ENCODE measurements around the gene LPCAT1.
"Not testable (repeated sequence)": the region's sequence is repeated elsewhere in the genome, so short reads cannot be mapped to it uniquely, and the experiment has no call there.

Gene LPCAT1

GRCh38 chr5:1522601-1523479 lies 920 bp downstream of the LPCAT1 start:
- DNase-seq (ENCODE audit: low read depth in 2 of 2): no peak

GRCh38 chr5:1521671-1522600 lies 1.8 kb downstream of the LPCAT1 start:
- DNase-seq (ENCODE audit: low read depth in 2 of 2): no peak

GRCh38 chr5:1520791-1521453 lies 2.8 kb downstream of the LPCAT1 start:
- no peak for DNase-seq (ENCODE audit: low read depth in 2 of 2)

- no peak for DNase-seq (ENCODE audit: low read depth in 2 of 2)
Observed at GRCh38 chr5:1519631-1520210, 4.0 kb downstream of the LPCAT1 start.

GRCh38 chr5:1517838-1518237 lies 5.9 kb downstream of the LPCAT1 start:
- no peak for DNase-seq (ENCODE audit: low read depth in 2 of 2)

- DNase-seq (ENCODE audit: low read depth in 2 of 2): no peak
Observed at GRCh38 chr5:1516615-1517601, 6.9 kb downstream of the LPCAT1 start.

- no peak for DNase-seq (ENCODE audit: low read depth in 2 of 2)
Observed at GRCh38 chr5:1515921-1516571, 7.7 kb downstream of the LPCAT1 start.

GRCh38 chr5:1515311-1515920 lies 8.3 kb downstream of the LPCAT1 start:
- DNase-seq (ENCODE audit: low read depth in 2 of 2): no peak

GRCh38 chr5:1514819-1515310 lies 8.9 kb downstream of the LPCAT1 start:
- DNase-seq (ENCODE audit: low read depth in 2 of 2): not testable (repeated sequence)

- DNase-seq (ENCODE audit: low read depth in 2 of 2): no peak
Observed at GRCh38 chr5:1514027-1514818, 9.5 kb downstream of the LPCAT1 start.

- DNase-seq (ENCODE audit: low read depth in 2 of 2): no peak
Observed at GRCh38 chr5:1513326-1514026, 10.3 kb downstream of the LPCAT1 start.

- no peak for DNase-seq (ENCODE audit: low read depth in 2 of 2)
Observed at GRCh38 chr5:1512541-1513291, 11.0 kb downstream of the LPCAT1 start.

GRCh38 chr5:1511651-1512540 lies 11.9 kb downstream of the LPCAT1 start:
- no peak for DNase-seq (ENCODE audit: low read depth in 2 of 2)

GRCh38 chr5:1511048-1511447 lies 12.7 kb downstream of the LPCAT1 start:
- no peak for DNase-seq (ENCODE audit: low read depth in 2 of 2)

GRCh38 chr5:1510631-1511030 lies 13.1 kb downstream of the LPCAT1 start:
- no peak for DNase-seq (ENCODE audit: low read depth in 2 of 2)

- no peak for DNase-seq (ENCODE audit: low read depth in 2 of 2)
Observed at GRCh38 chr5:1510151-1510561, 13.6 kb downstream of the LPCAT1 start.
